ENCODE data around the gene MX1. TPM values are rescaled to one million over a fixed set of nuclear protein-coding genes. Genes with fewer than 3 reads are reported as not detected.

The MX1 gene
- polyA plus RNA-seq, 1 donor from 2014 or later, result 0.07 TPM

GRCh38 chr21:41396558-41397075, 29.4 kb upstream of the MX1 start:
- Histone ChIP-seq H4K20me1 (ENCODE audit: insufficient read depth) (no peaks in the 10 kb centered on the region), H3K9me2 (ENCODE audit: insufficient read depth, low read length) (no peaks in the 10 kb centered on the region), H3K79me2 (replicated peaks; ENCODE audit: insufficient read depth, low read length) (no peaks in the 10 kb centered on the region), H2AFZ (ENCODE audit: low read depth, low read length) (no peak overlapping the region), H3K9me3 (ENCODE audit: low read length) (no peaks in the 10 kb centered on the region), H3F3A (ENCODE audit: insufficient read depth, low read length, poor library complexity, severe bottlenecking) (no peaks in the 10 kb centered on the region), H3K27me3 (ENCODE audit: insufficient read depth, low read depth, low read length) (no peaks in the 10 kb centered on the region), H3K4me2 (ENCODE audit: low read length) (no peak overlapping the region), H3K27ac (ENCODE audit: low read length) (no peak overlapping the region), H3K36me3 (ENCODE audit: insufficient read depth, low read length) (no peaks in the 10 kb centered on the region), H3K9ac (ENCODE audit: low read length) (no peak overlapping the region), H3K4me3 (ENCODE audit: low read length) (no peak overlapping the region)
- TF ChIP-seq MXI1 (conservative IDR thresholded peaks at IDR 0.05; ENCODE audit: poor library complexity, severe bottlenecking) (no peak), EZH2 (IDR thresholded peaks at IDR 0.05; ENCODE audit: borderline replicate concordance, insufficient read depth, low read length, poor library complexity, severe bottlenecking) (no peak), TAF1 (IDR thresholded peaks at IDR 0.05; ENCODE audit: low read depth) (no peak), EP300 (conservative IDR thresholded peaks at IDR 0.05; ENCODE audit: poor library complexity, severe bottlenecking) (no peak), REST (IDR thresholded peaks at IDR 0.05; ENCODE audit: borderline replicate concordance) (no peak), POLR2AphosphoS5 (IDR thresholded peaks at IDR 0.05) (no peak), CTCF (IDR thresholded peaks at IDR 0.05; ENCODE audit: poor library complexity, severe bottlenecking) (no peak)

- TF ChIP-seq MXI1 (conservative IDR thresholded peaks at IDR 0.05; ENCODE audit: poor library complexity, severe bottlenecking), result no peak
- no peak for TF ChIP-seq RAD21 (conservative IDR thresholded peaks at IDR 0.05)
- no peak for TF ChIP-seq CTCF (IDR thresholded peaks at IDR 0.05; ENCODE audit: poor library complexity, severe bottlenecking)
- TF ChIP-seq EP300 (conservative IDR thresholded peaks at IDR 0.05; ENCODE audit: poor library complexity, severe bottlenecking), result no peak
- no peak for TF ChIP-seq SMC3 (conservative IDR thresholded peaks at IDR 0.05; ENCODE audit: poor library complexity)
- no peak for TF ChIP-seq REST (IDR thresholded peaks at IDR 0.05; ENCODE audit: borderline replicate concordance)
- TF ChIP-seq EZH2 (IDR thresholded peaks at IDR 0.05; ENCODE audit: borderline replicate concordance, insufficient read depth, low read length, poor library complexity, severe bottlenecking), result no peak
- no peak for TF ChIP-seq POLR2AphosphoS5 (IDR thresholded peaks at IDR 0.05)
- TF ChIP-seq TAF1 (IDR thresholded peaks at IDR 0.05; ENCODE audit: low read depth), result no peak
Observed at GRCh38 chr21:41397471-41397891, 28.6 kb upstream of the MX1 start.

More at GRCh38 chr21:41397471-41397891, 28.6 kb upstream of the MX1 start:
- H3K9me3 ChIP-seq (ENCODE audit: low read length), result no peaks in the 10 kb centered on the region
- H3K79me2 ChIP-seq (replicated peaks; ENCODE audit: insufficient read depth, low read length), result no peaks in the 10 kb centered on the region
- H3K4me2 ChIP-seq (ENCODE audit: low read length), result no peak overlapping the region
- no peak overlapping the region for H3K9ac ChIP-seq (ENCODE audit: low read length)
- no peaks in the 10 kb centered on the region for H3K27me3 ChIP-seq (ENCODE audit: insufficient read depth, low read depth, low read length)
- H3K4me3 ChIP-seq (ENCODE audit: low read length), result no peak overlapping the region
- H2AFZ ChIP-seq (ENCODE audit: low read depth, low read length), result no peak overlapping the region
- no peaks in the 10 kb centered on the region for H4K20me1 ChIP-seq (ENCODE audit: insufficient read depth)
- no peaks in the 10 kb centered on the region for H3K9me2 ChIP-seq (ENCODE audit: insufficient read depth, low read length)
- no peaks in the 10 kb centered on the region for H3K36me3 ChIP-seq (ENCODE audit: insufficient read depth, low read length)
- H3K27ac ChIP-seq (ENCODE audit: low read length), result no peak overlapping the region
- H3F3A ChIP-seq (ENCODE audit: insufficient read depth, low read length, poor library complexity, severe bottlenecking), result no peaks in the 10 kb centered on the region
